PFSK-1 (cell line): ENCODE results near the gene MTRF1L.

Source experiments
- FOXP2 ChIP-seq: optimal IDR thresholded peaks from 2 replicates; pipeline ENCODE3; 2011; ENCODE audit warnings: borderline replicate concordance, control low read depth, inconsistent platforms; ENCODE audit not compliant: insufficient read depth; ENCODE audit errors: extremely low read length, extremely low read depth
- POLR2AphosphoS5 ChIP-seq: IDR thresholded peaks from 2 replicates; pipeline ENCODE4 v1.6.1; 2012; ENCODE audit warnings: low read depth, mild to moderate bottlenecking, control low read depth, low read length, moderate library complexity
- REST ChIP-seq, 2 experiments: IDR thresholded peaks; 2 replicates each; pipeline versions ENCODE4 v1.6.1 to v1.8.0; 2011 to 2012; ENCODE audit warnings: low read depth in 2 of 2, low read length in 2 of 2, control low read depth in 1 of 2, inconsistent platforms in 1 of 2, mild to moderate bottlenecking in 1 of 2, moderate library complexity in 1 of 2; ENCODE audit not compliant: insufficient read depth in 1 of 2
- SIN3A ChIP-seq: IDR thresholded peaks from 2 replicates; pipeline ENCODE4 v1.6.1; 2012; ENCODE audit warnings: mild to moderate bottlenecking, low read length, moderate library complexity, borderline replicate concordance; ENCODE audit not compliant: insufficient read depth
- TAF1 ChIP-seq: IDR thresholded peaks from 2 replicates; pipeline ENCODE4 v1.6.1; 2012; ENCODE audit warnings: low read length, control low read depth, borderline replicate concordance; ENCODE audit not compliant: insufficient read depth

- TF ChIP-seq POLR2AphosphoS5 (no peak), TAF1 (no peak), REST (IDR thresholded peaks at IDR 0.05; ENCODE audit: insufficient read depth in 1 of 2, low read depth in 2 of 2, low read length in 2 of 2) (no peak), SIN3A (no peak), FOXP2 (no peak)
Measured at GRCh38 chr6:153043719-153044118, 41.2 kb upstream of the MTRF1L start.
